Peyer's patch (tissue), 4 donors: ENCODE results near the gene EHD4. TPM values are rescaled to one million over a fixed set of nuclear protein-coding genes. Genes with fewer than 3 reads are reported as not detected.
A peak's percentile ranks its signal among the peaks of the same experiment; 100 is the strongest.

ENCODE experiments used
- DNase-seq, 3 donors: peaks; one replicate each; pipeline ENCODE4 v3.0.0-alpha.2; 2017 to 2019
- H3K27ac ChIP-seq, 4 donors: fragments of 200-600 bp; sonication (generic); one replicate each; pipeline ENCODE4 v1.5.1; 2016 to 2019
- H3K27me3 ChIP-seq, 2 donors: fragments of 200-600 bp; sonication (generic); one replicate each; pipeline ENCODE4 v1.5.1; 2019
- H3K36me3 ChIP-seq, 3 donors: fragments of 200-600 bp; sonication (generic); one replicate each; pipeline ENCODE4 v1.5.1; 2016 to 2019
- H3K4me1 ChIP-seq, 4 donors: fragments of 200-600 bp; sonication (generic); one replicate each; pipeline ENCODE4 v1.5.1; 2016 to 2019
- H3K4me3 ChIP-seq, 4 donors: fragments of 200-600 bp; sonication (generic); 1 replicate in 3 of 4; 2 replicates in 1 of 4; pipeline ENCODE4 v1.5.1; 2016 to 2019; ENCODE audit warnings: mild to moderate bottlenecking in 1 of 4
- H3K9me3 ChIP-seq, 4 donors: fragments of 200-600 bp; sonication (generic); one replicate each; pipeline ENCODE4 v1.5.1; 2016 to 2019; ENCODE audit warnings: mild to moderate bottlenecking in 1 of 4
- CTCF ChIP-seq, 6 experiments: fragments of 450-650 bp in 4 of 6; fragments of 200-600 bp in 2 of 6; sonication (generic) in 1 of 6; IDR thresholded peaks; one replicate each; pipeline ENCODE4 v1.5.1; 2017 to 2019; ENCODE audit warnings: antibody characterized with exemption in 6 of 6, mild to moderate bottlenecking in 3 of 6, moderate library complexity in 1 of 6
- POLR2A ChIP-seq, 2 donors: fragments of 450-650 bp; IDR thresholded peaks; one replicate each; pipeline ENCODE4 v1.5.1; 2017; ENCODE audit warnings: antibody characterized with exemption in 2 of 2, mild to moderate bottlenecking in 2 of 2, moderate library complexity in 2 of 2
- total RNA-seq, 4 donors: library from RNA; depleted of rRNA; stranded (reverse); fragments of >200 nt; gene quantifications; one replicate each; pipeline ENCODE4 v1.1.0, GENCODE V29; 2016

EHD4 gene
- total RNA-seq, 4 donors from 2014 or later: 23.1 to 53.9 (median 34.9) TPM

GRCh38 chr15:41987246-41987924 is 15.0 kb upstream of the EHD4 start:
- DNase-seq: no peak
- no peak overlapping the region for H3K27ac ChIP-seq
- H3K4me3 ChIP-seq: no peak overlapping the region
- no peak for TF ChIP-seq CTCF (IDR thresholded peaks at IDR 0.05)
- TF ChIP-seq POLR2A (IDR thresholded peaks at IDR 0.05): no peak
- H3K27me3 ChIP-seq: no peaks in the 10 kb centered on the region
- no peaks in the 10 kb centered on the region for H3K4me1 ChIP-seq
- H3K36me3 ChIP-seq: no peaks in the 10 kb centered on the region
- no peaks in the 10 kb centered on the region for H3K9me3 ChIP-seq

GRCh38 chr15:41985236-41986160 is 13.1 kb upstream of the EHD4 start:
- H3K4me1 ChIP-seq: no peaks in the 10 kb centered on the region
- no peaks in the 10 kb centered on the region for H3K27me3 ChIP-seq
- H3K4me3 ChIP-seq: no peak overlapping the region
- no peak overlapping the region for H3K27ac ChIP-seq
- TF ChIP-seq CTCF (IDR thresholded peaks at IDR 0.05) (no peak), POLR2A (IDR thresholded peaks at IDR 0.05) (no peak)
- peak in 1 of 3 donors; percentile 14 for DNase-seq
- no peaks in the 10 kb centered on the region for H3K9me3 ChIP-seq
- no peaks in the 10 kb centered on the region for H3K36me3 ChIP-seq

DNA sequence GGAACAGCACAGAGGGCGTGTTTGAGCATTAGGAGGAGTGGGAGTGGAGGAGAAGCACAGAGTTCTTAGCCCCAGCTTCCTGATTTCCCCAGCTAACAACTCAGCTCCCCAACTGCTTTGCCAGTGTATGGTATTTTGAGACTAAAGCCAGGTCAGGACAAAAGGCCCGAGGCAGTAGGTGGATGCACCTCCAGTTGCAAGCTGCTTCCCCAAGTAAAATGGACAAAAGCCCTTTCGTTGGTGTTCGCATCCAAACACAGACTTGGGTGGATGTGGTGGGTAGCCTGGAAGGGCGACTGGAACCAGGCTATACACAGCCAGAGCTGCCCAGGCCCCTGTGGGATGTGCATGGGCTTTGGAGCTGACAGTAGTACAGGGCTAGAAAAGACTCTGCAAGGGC is 12.3 kb upstream of the EHD4 start:
- no peaks in the 10 kb centered on the region for H3K27me3 ChIP-seq
- no peak overlapping the region for H3K27ac ChIP-seq
- no peak for TF ChIP-seq POLR2A (IDR thresholded peaks at IDR 0.05)
- TF ChIP-seq CTCF (IDR thresholded peaks at IDR 0.05): no peak
- H3K36me3 ChIP-seq: no peaks in the 10 kb centered on the region
- H3K4me3 ChIP-seq: no peak overlapping the region
- H3K4me1 ChIP-seq: peaks cover 0 to 6% (median 0%) of the 10 kb centered on the region in 4 donors
- H3K9me3 ChIP-seq: no peaks in the 10 kb centered on the region
- DNase-seq: peak in 1 of 3 donors; percentile 11

- H3K27me3 ChIP-seq: no peaks in the 10 kb centered on the region
- no peak overlapping the region for H3K4me3 ChIP-seq
- no peak overlapping the region for H3K27ac ChIP-seq
- peaks cover 0 to 6% (median 0%) of the 10 kb centered on the region in 4 donors for H3K4me1 ChIP-seq
- no peaks in the 10 kb centered on the region for H3K36me3 ChIP-seq
- peak in 1 of 3 donors; percentile 34 for DNase-seq
- no peaks in the 10 kb centered on the region for H3K9me3 ChIP-seq
- TF ChIP-seq POLR2A (IDR thresholded peaks at IDR 0.05) (no peak), CTCF (IDR thresholded peaks at IDR 0.05) (no peak)
These were observed 11.5 kb upstream of the EHD4 start for GRCh38 chr15:41983621-41984571.

DNA sequence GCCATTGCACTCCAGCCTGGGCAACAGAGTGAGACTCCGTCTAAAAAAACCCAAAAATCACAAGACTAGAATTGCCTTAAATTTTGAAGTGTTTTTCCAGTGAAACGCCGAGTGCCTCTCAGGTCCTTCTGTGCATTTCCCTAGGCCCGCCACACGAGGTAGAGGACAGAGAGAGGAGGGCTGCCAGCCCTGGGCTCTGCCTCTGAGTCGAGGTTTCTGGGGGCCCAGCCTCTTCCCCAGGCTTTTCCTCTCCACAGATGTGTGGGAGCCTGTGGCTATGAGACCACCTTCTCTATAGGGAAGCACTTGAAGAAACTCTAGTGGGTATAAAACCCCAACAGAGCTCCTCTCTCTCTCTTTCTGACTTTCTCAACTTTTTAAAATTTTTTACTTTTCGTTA is 10.9 kb upstream of the EHD4 start:
- no peaks in the 10 kb centered on the region for H3K27me3 ChIP-seq
- H3K27ac ChIP-seq: no peak overlapping the region
- H3K9me3 ChIP-seq: no peaks in the 10 kb centered on the region
- TF ChIP-seq POLR2A (IDR thresholded peaks at IDR 0.05) (no peak), CTCF (IDR thresholded peaks at IDR 0.05) (no peak)
- no peaks in the 10 kb centered on the region for H3K36me3 ChIP-seq
- no peak overlapping the region for H3K4me3 ChIP-seq
- peaks cover 0 to 6% (median 0%) of the 10 kb centered on the region in 4 donors for H3K4me1 ChIP-seq
- DNase-seq: peak in 1 of 3 donors; percentile 3
